GM12873 (cell line): ENCODE data around the gene MRC1.

Experiments used
- TF ChIP-seq, protein P1 (sequence below): IDR thresholded peaks from 2 replicates; pipeline ENCODE4 v1.5.1; 2012; ENCODE audit warnings: low read depth, mild to moderate bottlenecking, moderate library complexity, low read length, control low read depth; ENCODE audit not compliant: insufficient read depth; ENCODE audit errors: missing control alignments

MRC1 gene

DNA sequence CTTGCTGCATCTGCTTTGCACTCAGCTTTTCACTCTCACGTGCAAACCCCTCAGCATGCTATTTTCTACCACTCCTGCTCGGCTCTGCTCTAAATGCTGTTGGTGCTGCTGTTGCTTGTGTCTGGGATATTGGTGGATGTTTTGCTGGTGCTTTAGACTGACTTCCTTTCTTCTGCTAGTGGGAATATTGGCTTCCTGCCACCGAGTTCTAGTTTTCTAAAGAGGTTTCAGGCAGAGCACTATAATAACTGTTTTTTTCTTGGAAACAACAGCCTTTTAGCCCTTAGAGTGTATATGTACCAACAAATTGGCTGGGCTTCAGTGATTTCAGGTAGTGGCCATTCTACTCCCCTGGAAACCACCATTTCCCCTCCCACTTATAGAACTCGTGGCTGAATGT lies 29.4 kb upstream of the MRC1 start:
- TF ChIP-seq, protein P1, sequence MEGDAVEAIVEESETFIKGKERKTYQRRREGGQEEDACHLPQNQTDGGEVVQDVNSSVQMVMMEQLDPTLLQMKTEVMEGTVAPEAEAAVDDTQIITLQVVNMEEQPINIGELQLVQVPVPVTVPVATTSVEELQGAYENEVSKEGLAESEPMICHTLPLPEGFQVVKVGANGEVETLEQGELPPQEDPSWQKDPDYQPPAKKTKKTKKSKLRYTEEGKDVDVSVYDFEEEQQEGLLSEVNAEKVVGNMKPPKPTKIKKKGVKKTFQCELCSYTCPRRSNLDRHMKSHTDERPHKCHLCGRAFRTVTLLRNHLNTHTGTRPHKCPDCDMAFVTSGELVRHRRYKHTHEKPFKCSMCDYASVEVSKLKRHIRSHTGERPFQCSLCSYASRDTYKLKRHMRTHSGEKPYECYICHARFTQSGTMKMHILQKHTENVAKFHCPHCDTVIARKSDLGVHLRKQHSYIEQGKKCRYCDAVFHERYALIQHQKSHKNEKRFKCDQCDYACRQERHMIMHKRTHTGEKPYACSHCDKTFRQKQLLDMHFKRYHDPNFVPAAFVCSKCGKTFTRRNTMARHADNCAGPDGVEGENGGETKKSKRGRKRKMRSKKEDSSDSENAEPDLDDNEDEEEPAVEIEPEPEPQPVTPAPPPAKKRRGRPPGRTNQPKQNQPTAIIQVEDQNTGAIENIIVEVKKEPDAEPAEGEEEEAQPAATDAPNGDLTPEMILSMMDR, result no peak

DNA sequence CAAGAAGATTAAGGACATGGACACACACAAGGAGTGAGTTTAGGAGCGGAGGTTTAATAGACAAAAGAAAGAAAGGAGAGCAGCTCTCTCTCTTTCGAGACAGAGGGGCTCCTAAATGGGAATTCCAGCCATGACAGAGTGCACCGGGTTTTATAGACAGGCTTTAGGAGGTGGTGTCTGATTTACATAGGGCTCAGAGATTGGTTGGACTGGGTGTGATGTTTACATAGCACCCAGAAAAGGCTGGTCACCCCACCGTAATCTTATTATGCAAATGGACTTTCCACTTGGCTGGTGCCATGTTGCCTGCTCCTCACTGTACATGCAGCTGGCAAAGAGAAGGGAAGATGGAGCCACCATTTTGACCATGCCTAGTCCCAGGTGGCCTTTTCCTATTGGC lies 28.4 kb upstream of the MRC1 start:
- TF ChIP-seq, protein P1, result no peak

- TF ChIP-seq, protein P1, result no peak
These were observed 27.3 kb upstream of the MRC1 start for GRCh38 chr10:17781856-17782255.

DNA sequence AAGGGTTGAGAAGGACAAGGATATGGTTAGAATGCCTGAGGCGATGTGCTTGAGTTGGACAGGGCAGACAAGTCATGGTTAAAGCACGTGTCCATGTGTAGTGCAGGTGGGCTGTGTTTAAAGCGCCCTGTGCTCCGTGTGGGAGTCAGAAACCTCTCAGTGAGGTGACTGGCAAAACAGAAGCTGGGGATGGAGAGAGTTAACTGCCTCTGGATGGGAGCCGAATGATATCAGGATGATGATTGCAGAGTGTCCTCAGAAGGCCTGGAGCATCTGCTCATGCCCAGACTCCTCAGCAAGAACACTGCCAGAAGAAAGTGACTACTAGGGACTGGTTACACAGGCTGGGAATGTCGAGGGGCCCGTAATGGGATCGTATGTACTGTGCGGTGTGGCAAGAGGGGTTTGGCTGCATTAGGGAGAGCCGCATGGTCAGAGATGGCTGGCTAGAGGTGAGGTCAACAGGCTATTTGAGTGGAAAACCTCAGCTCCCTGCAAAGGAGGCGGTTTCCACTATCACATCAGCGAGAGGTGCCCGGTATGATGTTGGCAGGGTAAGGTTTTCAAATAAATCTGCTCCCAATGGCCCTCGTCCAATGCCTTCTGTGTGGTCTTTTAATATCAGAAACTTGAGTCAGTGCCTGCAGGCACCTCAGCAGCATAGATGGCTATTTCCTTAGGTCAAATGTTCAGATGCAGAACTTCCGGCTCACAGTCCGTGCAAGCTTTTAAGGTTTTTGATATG lies 26.1 kb upstream of the MRC1 start:
- TF ChIP-seq, protein P1, result no peak

DNA sequence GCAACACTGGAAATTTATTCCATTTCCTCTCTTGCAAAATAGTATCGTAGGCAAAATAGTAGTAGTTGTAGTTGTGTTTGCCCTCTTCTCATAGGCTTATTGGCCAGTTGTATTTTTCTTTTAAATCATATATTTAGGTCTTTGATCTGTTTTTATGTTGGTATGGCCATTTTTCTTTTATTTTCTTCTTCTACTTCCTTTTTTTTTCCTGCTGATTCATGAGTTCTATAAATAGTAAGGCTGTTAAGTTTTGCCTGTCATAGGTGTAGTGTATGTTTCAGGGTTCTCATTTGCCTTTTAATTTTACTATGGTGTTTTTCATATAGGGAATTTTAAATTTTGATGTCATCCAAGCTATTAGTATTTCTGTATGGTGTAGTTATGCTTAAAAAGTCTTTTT lies 25.4 kb upstream of the MRC1 start:
- TF ChIP-seq, protein P1, result no peak

GRCh38 chr10:17784688-17785087 lies 24.5 kb upstream of the MRC1 start:
- TF ChIP-seq, protein P1, result no peak

- TF ChIP-seq, protein P1, result no peak
These were observed 23.7 kb upstream of the MRC1 start for GRCh38 chr10:17785276-17785930.
